Keratinocyte (primary cell): ENCODE measurements around the gene DNAI2. TPM values are rescaled to one million over a fixed set of nuclear protein-coding genes. Genes with fewer than 3 reads are reported as not detected.

Experiments
- DNase-seq: peaks from one replicate; pipeline ENCODE4 v3.0.0-alpha.2; 2011; ENCODE audit warnings: low read depth, missing footprints, low spot score
- FAIRE-seq: peaks from 2 replicates; lab custom pipeline; 2011; peaks lifted over from hg19 to GRCh38; lab: Jason Lieb, UNC
- H2AFZ ChIP-seq: 2 replicates; pipeline ENCODE4 v1.6.0; 2012; ENCODE audit warnings: low read length, control low read depth, inconsistent platforms; ENCODE audit not compliant: control insufficient read depth
- H3K27ac ChIP-seq: 2 replicates; pipeline ENCODE4 v1.5.1; 2011; ENCODE audit warnings: low read length; ENCODE audit not compliant: control insufficient read depth, insufficient read depth
- H3K27me3 ChIP-seq: 3 replicates; pipeline ENCODE4 v1.6.0; 2011; ENCODE audit warnings: low read length; ENCODE audit not compliant: control insufficient read depth, insufficient read depth; ENCODE audit errors: extremely low read depth
- H3K36me3 ChIP-seq, 2 experiments: 2 replicates in 1 of 2; 3 replicates in 1 of 2; pipeline ENCODE4 v1.5.1; 2011; ENCODE audit warnings: low read length in 2 of 2, mild to moderate bottlenecking in 1 of 2; ENCODE audit not compliant: control insufficient read depth in 2 of 2, insufficient read depth in 2 of 2; ENCODE audit errors: extremely low read depth in 1 of 2
- H3K4me1 ChIP-seq: 3 replicates; pipeline ENCODE4 v1.5.1; 2011; ENCODE audit warnings: low read length; ENCODE audit not compliant: control insufficient read depth, insufficient read depth; ENCODE audit errors: extremely low read depth
- H3K4me2 ChIP-seq: 3 replicates; pipeline ENCODE4 v1.6.0; 2011; ENCODE audit warnings: low read depth, low read length; ENCODE audit not compliant: control insufficient read depth, insufficient read depth; ENCODE audit errors: extremely low read depth
- H3K4me3 ChIP-seq, 3 experiments: fragments of 200-600 bp in 1 of 3; sonication (generic) in 1 of 3; 2 replicates in 2 of 3; 3 replicates in 1 of 3; pipeline ENCODE4 v1.5.1; 2011 to 2016; ENCODE audit warnings: low read length in 3 of 3, mild to moderate bottlenecking in 3 of 3, control low read depth in 2 of 3, inconsistent platforms in 1 of 3, low read depth in 1 of 3, mixed read lengths in 1 of 3, mixed run types in 1 of 3, moderate library complexity in 1 of 3; ENCODE audit not compliant: control insufficient read depth in 2 of 3, insufficient read depth in 2 of 3; ENCODE audit errors: extremely low read depth in 1 of 3
- H3K79me2 ChIP-seq: 2 replicates; pipeline ENCODE4 v1.6.0; 2012; ENCODE audit warnings: low read length; ENCODE audit not compliant: control insufficient read depth, insufficient read depth
- H3K9ac ChIP-seq: 3 replicates; pipeline ENCODE4 v1.6.0; 2011; ENCODE audit warnings: low read length; ENCODE audit not compliant: control insufficient read depth, insufficient read depth; ENCODE audit errors: extremely low read depth
- H3K9me1 ChIP-seq: 3 replicates; pipeline ENCODE4 v1.6.0; 2011; ENCODE audit warnings: low read length; ENCODE audit not compliant: control insufficient read depth, insufficient read depth; ENCODE audit errors: extremely low read depth
- H3K9me3 ChIP-seq: 2 replicates; pipeline ENCODE4 v1.5.1; 2012; ENCODE audit warnings: low read depth, low read length; ENCODE audit not compliant: control insufficient read depth
- H4K20me1 ChIP-seq: 3 replicates; pipeline ENCODE4 v1.6.0; 2011; ENCODE audit warnings: low read length; ENCODE audit not compliant: control insufficient read depth, insufficient read depth; ENCODE audit errors: extremely low read depth
- CTCF ChIP-seq, 3 experiments: IDR thresholded peaks in 1 of 3; conservative IDR thresholded peaks in 1 of 3; optimal IDR thresholded peaks in 1 of 3; 2 replicates in 2 of 3; 3 replicates in 1 of 3; pipeline versions ENCODE3 to v1.5.1; 2011; ENCODE audit warnings: low read length in 3 of 3, mild to moderate bottlenecking in 3 of 3, moderate library complexity in 2 of 3, control low read depth in 1 of 3, inconsistent platforms in 1 of 3; ENCODE audit not compliant: insufficient read depth in 2 of 3; ENCODE audit errors: extremely low read depth in 1 of 3
- EZH2 ChIP-seq: IDR thresholded peaks from one replicate; pipeline ENCODE4 v1.6.1; 2012; ENCODE audit warnings: inconsistent platforms, mild to moderate bottlenecking, low read length, moderate library complexity
- dilution Hi-C: fragments of 300-500 bp; cut with MboI; formaldehyde crosslinking; loops from one replicate; pipeline ENCODE4 v1.7.0; 2020; ENCODE audit warnings: low sequenced_read_pairs; ENCODE audit not compliant: extremely low pct_ligation_motif_present
- polyA plus RNA-seq, 5 experiments: library from polyadenylated mRNA; depleted of rRNA in 3 of 5; stranded (reverse) in 3 of 5; stranded (forward) in 1 of 5; unstranded in 1 of 5; fragments of >200 nt; gene quantifications; 1 replicate in 1 of 5; 2 replicates in 3 of 5; 3 replicates in 1 of 5; pipeline versions ENCODE4 v1.2.1 to v1.2.3, GENCODE V29; 2011 to 2012; ENCODE audit warnings: missing spikeins in 2 of 5, low read depth in 1 of 5, low replicate concordance in 1 of 5

Gene DNAI2
- polyA plus RNA-seq, 1 donor (not counting 4 experiments of a cell fraction or from before 2014, with no cell fraction given) = not detected

GRCh38 chr17:74303305-74303704, 29.3 kb downstream of the DNAI2 start:
- dilution Hi-C loops = no loop called here
- Histone ChIP-seq H4K20me1 (no peaks in the 10 kb centered on the region), H3K4me2 (no peak overlapping the region), H3K27me3 (no peaks in the 10 kb centered on the region), H3K9ac (no peak overlapping the region), H3K27ac (no peak overlapping the region), H2AFZ (no peak overlapping the region), H3K79me2 (no peaks in the 10 kb centered on the region), H3K9me3 (no peaks in the 10 kb centered on the region), H3K4me3 (no peak overlapping the region), H3K36me3 (no peaks in the 10 kb centered on the region), H3K9me1 (no peaks in the 10 kb centered on the region), H3K4me1 (no peaks in the 10 kb centered on the region)
- FAIRE-seq = no peak
- TF ChIP-seq CTCF (optimal IDR thresholded peaks at IDR 0.05 in 1 of 3, IDR thresholded peaks at IDR 0.05 in 1 of 3, conservative IDR thresholded peaks at IDR 0.05 in 1 of 3; ENCODE audit: extremely low read depth in 1 of 3, insufficient read depth in 2 of 3, low read length in 3 of 3) (no peak), EZH2 (no peak)
- no peak for DNase-seq

- no peaks in the 10 kb centered on the region for H3K4me1 ChIP-seq
- no peaks in the 10 kb centered on the region for H3K36me3 ChIP-seq
- peaks cover 6% of the 10 kb centered on the region for H3K27me3 ChIP-seq
- H4K20me1 ChIP-seq = no peaks in the 10 kb centered on the region
- H3K27ac ChIP-seq = no peak overlapping the region
- no peaks in the 10 kb centered on the region for H3K9me1 ChIP-seq
- no peaks in the 10 kb centered on the region for H3K9me3 ChIP-seq
- TF ChIP-seq CTCF (optimal IDR thresholded peaks at IDR 0.05 in 1 of 3, IDR thresholded peaks at IDR 0.05 in 1 of 3, conservative IDR thresholded peaks at IDR 0.05 in 1 of 3; ENCODE audit: extremely low read depth in 1 of 3, insufficient read depth in 2 of 3, low read length in 3 of 3) (no peak), EZH2 (no peak)
- no peak overlapping the region for H3K4me3 ChIP-seq
- no peaks in the 10 kb centered on the region for H3K79me2 ChIP-seq
- no peak overlapping the region for H3K9ac ChIP-seq
- H2AFZ ChIP-seq = no peak overlapping the region
- DNase-seq (no peak), FAIRE-seq (no peak)
- H3K4me2 ChIP-seq = no peak overlapping the region
- dilution Hi-C loops = no loop called here
Observed at GRCh38 chr17:74304184-74304583, 30.1 kb downstream of the DNAI2 start.
